ENCODE measurements around the gene EPS8L1.
"Not testable (repeated sequence)": the region's sequence is repeated elsewhere in the genome, so short reads cannot be mapped to it uniquely, and the experiment has no call there.

EPS8L1 gene

GRCh38 chr19:55065516-55065915 lies 10.2 kb upstream of the EPS8L1 start:
- CTCF ChIA-PET, H3K9me3 Mint-ChIP-seq, DNase-seq, H3K27ac Mint-ChIP-seq, H3K36me3 Mint-ChIP-seq, H3K4me3 Mint-ChIP-seq: not testable (repeated sequence)
- peaks cover 62% of the 10 kb centered on the region for H3K27me3 Mint-ChIP-seq
- H3K4me1 Mint-ChIP-seq: peaks cover 31% of the 10 kb centered on the region

- peaks cover 69% of the 10 kb centered on the region for H3K27me3 Mint-ChIP-seq
Measured at GRCh38 chr19:55066107-55066709, 9.5 kb upstream of the EPS8L1 start.

GRCh38 chr19:55067869-55068268 lies 7.8 kb upstream of the EPS8L1 start:
- H3K9me3 Mint-ChIP-seq: peaks cover 2% of the 10 kb centered on the region
- no peak overlapping the region for H3K4me3 Mint-ChIP-seq
- peaks cover 85% of the 10 kb centered on the region for H3K27me3 Mint-ChIP-seq
- H3K4me1 Mint-ChIP-seq: peaks cover 20% of the 10 kb centered on the region
- no peak for DNase-seq
- CTCF ChIA-PET: no interaction called here
- H3K36me3 Mint-ChIP-seq: no peaks in the 10 kb centered on the region
- H3K27ac Mint-ChIP-seq: no peak overlapping the region

More at GRCh38 chr19:55066107-55066709, 9.5 kb upstream of the EPS8L1 start:
- peak; percentile 48 for DNase-seq
- Mint-ChIP-seq H3K9me3 (peaks cover 2% of the 10 kb centered on the region), H3K36me3 (peaks cover 2% of the 10 kb centered on the region), H3K27ac (no peak overlapping the region), H3K4me3 (no peak overlapping the region), H3K4me1 (peaks cover 28% of the 10 kb centered on the region)
- CTCF ChIA-PET: no interaction called here

- Mint-ChIP-seq H3K27ac (no peak overlapping the region), H3K4me3 (peak overlapping the region; percentile 2), H3K4me1 (peaks cover 18% of the 10 kb centered on the region), H3K27me3 (peaks cover 88% of the 10 kb centered on the region), H3K36me3 (no peaks in the 10 kb centered on the region), H3K9me3 (no peaks in the 10 kb centered on the region)
- DNase-seq: no peak
- CTCF ChIA-PET: no interaction called here
Measured at GRCh38 chr19:55068950-55069864, 6.5 kb upstream of the EPS8L1 start.

- Mint-ChIP-seq H3K27me3 (peaks cover 92% of the 10 kb centered on the region), H3K27ac (no peak overlapping the region), H3K9me3 (no peaks in the 10 kb centered on the region), H3K36me3 (no peaks in the 10 kb centered on the region), H3K4me3 (no peak overlapping the region), H3K4me1 (peaks cover 18% of the 10 kb centered on the region)
- CTCF ChIA-PET: no interaction called here
- no peak for DNase-seq
Measured at GRCh38 chr19:55069865-55070197, 5.8 kb upstream of the EPS8L1 start.

GRCh38 chr19:55070466-55071128 lies 5.1 kb upstream of the EPS8L1 start:
- DNase-seq: no peak
- CTCF ChIA-PET: no interaction called here

GRCh38 chr19:55071129-55071502 lies 4.6 kb upstream of the EPS8L1 start:
- no peak for DNase-seq

More at GRCh38 chr19:55070466-55071128, 5.1 kb upstream of the EPS8L1 start:
- Mint-ChIP-seq H3K4me3 (no peak overlapping the region), H3K27me3 (peaks cover 97% of the 10 kb centered on the region), H3K36me3 (no peaks in the 10 kb centered on the region), H3K27ac (no peak overlapping the region), H3K9me3 (no peaks in the 10 kb centered on the region), H3K4me1 (peaks cover 18% of the 10 kb centered on the region)

GRCh38 chr19:55071913-55072312 lies 3.8 kb upstream of the EPS8L1 start:
- H3K36me3 Mint-ChIP-seq: no peaks in the 10 kb centered on the region
- DNase-seq: no peak
- H3K27me3 Mint-ChIP-seq: peaks cover 93% of the 10 kb centered on the region
- no peak overlapping the region for H3K27ac Mint-ChIP-seq
- H3K4me1 Mint-ChIP-seq: peaks cover 18% of the 10 kb centered on the region
- H3K4me3 Mint-ChIP-seq: no peak overlapping the region
- H3K9me3 Mint-ChIP-seq: no peaks in the 10 kb centered on the region
- CTCF ChIA-PET: no interaction called here

More at GRCh38 chr19:55071129-55071502, 4.6 kb upstream of the EPS8L1 start:
- Mint-ChIP-seq H3K9me3 (no peaks in the 10 kb centered on the region), H3K4me1 (peaks cover 18% of the 10 kb centered on the region), H3K4me3 (no peak overlapping the region), H3K27me3 (peaks cover 97% of the 10 kb centered on the region), H3K36me3 (no peaks in the 10 kb centered on the region), H3K27ac (no peak overlapping the region)
- CTCF ChIA-PET: no interaction called here

- Mint-ChIP-seq H3K27ac (no peak overlapping the region), H3K4me1 (peaks cover 21% of the 10 kb centered on the region), H3K27me3 (peaks cover 79% of the 10 kb centered on the region), H3K9me3 (peaks cover 5% of the 10 kb centered on the region), H3K4me3 (no peak overlapping the region), H3K36me3 (peaks cover 9% of the 10 kb centered on the region)
- CTCF ChIA-PET: no interaction called here
- no peak for DNase-seq
Measured at GRCh38 chr19:55076321-55076720, 652 bp downstream of the EPS8L1 start.

GRCh38 chr19:55077106-55077505 lies 1.4 kb downstream of the EPS8L1 start:
- CTCF ChIA-PET: no interaction called here
- Mint-ChIP-seq H3K36me3 (peaks cover 9% of the 10 kb centered on the region), H3K4me1 (peaks cover 26% of the 10 kb centered on the region), H3K9me3 (peaks cover 5% of the 10 kb centered on the region), H3K4me3 (no peak overlapping the region), H3K27me3 (peaks cover 79% of the 10 kb centered on the region), H3K27ac (no peak overlapping the region)
- DNase-seq: no peak

- no peak for DNase-seq
- Mint-ChIP-seq H3K27ac (no peak overlapping the region), H3K36me3 (peaks cover 13% of the 10 kb centered on the region), H3K9me3 (peaks cover 6% of the 10 kb centered on the region), H3K27me3 (peaks cover 80% of the 10 kb centered on the region), H3K4me3 (peak overlapping the region; percentile 13), H3K4me1 (peaks cover 32% of the 10 kb centered on the region)
- CTCF ChIA-PET: no interaction called here
Measured at GRCh38 chr19:55078996-55079395, 3.3 kb downstream of the EPS8L1 start.

GRCh38 chr19:55079400-55080038 lies 3.9 kb downstream of the EPS8L1 start:
- CTCF ChIA-PET: no interaction called here
- peaks cover 14% of the 10 kb centered on the region for H3K36me3 Mint-ChIP-seq
- peak overlapping the region; percentile 78 for H3K4me3 Mint-ChIP-seq
- DNase-seq: no peak
- H3K27me3 Mint-ChIP-seq: peaks cover 81% of the 10 kb centered on the region
- peaks cover 6% of the 10 kb centered on the region for H3K9me3 Mint-ChIP-seq
- H3K4me1 Mint-ChIP-seq: peaks cover 32% of the 10 kb centered on the region
- no peak overlapping the region for H3K27ac Mint-ChIP-seq

GRCh38 chr19:55080121-55080967 lies 4.7 kb downstream of the EPS8L1 start:
- CTCF ChIA-PET: interaction anchor here (1.1 kb wide), 1 partner anchor 199 kb away, joined by 3 read pairs; no protein-coding TSS in a partner anchor
- Mint-ChIP-seq H3K4me1 (peaks cover 32% of the 10 kb centered on the region), H3K27ac (peak overlapping the region; percentile 81), H3K27me3 (peaks cover 82% of the 10 kb centered on the region), H3K36me3 (peaks cover 14% of the 10 kb centered on the region), H3K9me3 (peaks cover 6% of the 10 kb centered on the region), H3K4me3 (peak overlapping the region; percentile 78)
- peak; percentile 84 for DNase-seq

All from activated naive CD4-positive, alpha-beta T cell treated with anti-CD3 and anti-CD28 coated beads, Interleukin-2, amount 10 ng/mL, durations not matched to agents 7 days and 5 days (primary cell).